ENCODE measurements around the gene ZNF33A. TPM values are rescaled to one million over a fixed set of nuclear protein-coding genes. Genes with fewer than 3 reads are reported as not detected.

The ZNF33A gene
- total RNA-seq, 1 experiment from 2014 or later: 18.0 TPM

- no peaks in the 10 kb centered on the region for H3F3A ChIP-seq (ENCODE audit: low read length, unreplicated experiment)
- POLR2A ChIA-PET (ENCODE audit: unreplicated experiment): no interaction called here
- no TSS peak for BruUV-seq (replicated peaks)
- H4K20me1 ChIP-seq (ENCODE audit: low read length): no peaks in the 10 kb centered on the region
- no peak overlapping the region for H2AFZ ChIP-seq (ENCODE audit: low read length)
- peaks cover 55% of the 10 kb centered on the region for H3K36me3 ChIP-seq (ENCODE audit: low read depth, low read length)
- no peak overlapping the region for H3K9ac ChIP-seq (ENCODE audit: low read length)
- DNase-seq: no peak
- ATAC-seq: no peak
- intact Hi-C loops (cut with micrococcal nuclease): no loop called here
- H3K4me1 ChIP-seq (ENCODE audit: insufficient read depth, low read length): no peaks in the 10 kb centered on the region
- H3K79me2 ChIP-seq (ENCODE audit: low read length): no peaks in the 10 kb centered on the region
- H3K27me3 ChIP-seq (ENCODE audit: low read length): no peaks in the 10 kb centered on the region
- H3K9me2 ChIP-seq (replicated peaks; ENCODE audit: low read length): no peaks in the 10 kb centered on the region
- CTCF ChIA-PET: no interaction called here
- TF ChIP-seq EZH2phosphoT487 (IDR thresholded peaks at IDR 0.05; ENCODE audit: borderline replicate concordance, low read length) (no peak), EZH2 (IDR thresholded peaks at IDR 0.05; ENCODE audit: low read length, unreplicated experiment) (no peak)
- TF ChIP-seq, protein P1, sequence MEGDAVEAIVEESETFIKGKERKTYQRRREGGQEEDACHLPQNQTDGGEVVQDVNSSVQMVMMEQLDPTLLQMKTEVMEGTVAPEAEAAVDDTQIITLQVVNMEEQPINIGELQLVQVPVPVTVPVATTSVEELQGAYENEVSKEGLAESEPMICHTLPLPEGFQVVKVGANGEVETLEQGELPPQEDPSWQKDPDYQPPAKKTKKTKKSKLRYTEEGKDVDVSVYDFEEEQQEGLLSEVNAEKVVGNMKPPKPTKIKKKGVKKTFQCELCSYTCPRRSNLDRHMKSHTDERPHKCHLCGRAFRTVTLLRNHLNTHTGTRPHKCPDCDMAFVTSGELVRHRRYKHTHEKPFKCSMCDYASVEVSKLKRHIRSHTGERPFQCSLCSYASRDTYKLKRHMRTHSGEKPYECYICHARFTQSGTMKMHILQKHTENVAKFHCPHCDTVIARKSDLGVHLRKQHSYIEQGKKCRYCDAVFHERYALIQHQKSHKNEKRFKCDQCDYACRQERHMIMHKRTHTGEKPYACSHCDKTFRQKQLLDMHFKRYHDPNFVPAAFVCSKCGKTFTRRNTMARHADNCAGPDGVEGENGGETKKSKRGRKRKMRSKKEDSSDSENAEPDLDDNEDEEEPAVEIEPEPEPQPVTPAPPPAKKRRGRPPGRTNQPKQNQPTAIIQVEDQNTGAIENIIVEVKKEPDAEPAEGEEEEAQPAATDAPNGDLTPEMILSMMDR (conservative IDR thresholded peaks at IDR 0.05; ENCODE audit: low read depth, low read length): no peak
- peaks cover 49% of the 10 kb centered on the region for H3K9me3 ChIP-seq (ENCODE audit: low read length)
- no peak overlapping the region for H3K4me3 ChIP-seq (ENCODE audit: low read length)
- H3K27ac ChIP-seq (ENCODE audit: low read length): no peak overlapping the region
- H3K4me2 ChIP-seq (ENCODE audit: low read length): no peak overlapping the region
Observed at GRCh38 chr10:38112159-38112558, 101.7 kb downstream of the ZNF33A start.

Other genes starting within 250 kb of the ZNF33A start
- 112 and 115 TPM in 2 replicates for gene ZNF248, start 153.1 kb upstream of the ZNF33A start, total RNA-seq (2014; rRNA removed)
- gene ZNF25, start 34.0 kb upstream of the ZNF33A start, total RNA-seq (2014; rRNA removed): 2.4 and 3.9 TPM in 2 replicates
- 19.7 and 25.7 TPM in 2 replicates for gene ZNF37A, start 83.7 kb downstream of the ZNF33A start, total RNA-seq (2014; rRNA removed)